PC-9 (cell line): ENCODE measurements around the gene CENPX.

Experiments
- EZH2 ChIP-seq: fragments of 200-600 bp; sonication (generic); IDR thresholded peaks from 2 replicates; pipeline ENCODE4 v1.8.0; 2017; ENCODE audit warnings: antibody characterized with exemption, low read depth
- TF ChIP-seq, protein P1 (sequence below): fragments of 200-600 bp; sonication (generic); conservative IDR thresholded peaks from 2 replicates; pipeline ENCODE4 v1.6.1; 2017; ENCODE audit warnings: mixed run types, antibody characterized with exemption, mild to moderate bottlenecking, moderate library complexity

DNA sequence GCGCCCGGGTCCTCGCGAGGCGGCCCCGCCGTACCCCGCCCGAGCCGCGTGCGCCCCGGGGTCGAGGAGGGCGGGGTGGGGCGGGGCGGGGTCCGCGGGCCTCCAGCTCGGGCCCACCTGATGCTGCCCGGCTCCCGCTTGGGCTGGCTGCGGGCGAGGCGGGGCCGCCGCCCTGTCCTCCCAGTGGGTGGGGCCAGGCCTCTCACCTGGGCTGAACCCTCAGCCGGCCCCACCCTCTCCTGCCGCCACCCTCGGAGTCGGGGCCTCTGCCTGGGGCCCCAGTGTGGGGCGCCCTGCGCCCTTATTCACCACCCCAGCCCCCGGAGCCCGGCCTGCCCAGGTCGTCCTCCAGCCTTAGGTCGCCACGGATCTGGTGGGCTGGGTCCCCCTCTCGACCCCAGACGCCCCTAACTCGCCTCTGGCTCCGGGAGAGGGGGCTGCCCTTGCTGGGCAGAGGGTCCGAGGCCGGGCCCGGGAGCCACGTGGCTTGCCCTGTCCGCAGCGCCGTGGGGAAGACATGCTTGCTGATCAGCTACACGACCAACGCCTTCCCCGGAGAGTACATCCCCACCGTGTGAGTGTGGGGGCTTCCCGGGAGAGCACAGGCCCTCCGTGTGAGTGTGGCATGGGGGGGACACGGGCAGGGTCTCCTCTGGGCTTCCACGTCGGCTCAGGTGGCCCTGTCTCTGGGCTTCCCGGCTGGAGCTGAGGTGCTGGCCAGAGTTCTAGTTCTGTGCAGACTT, 9.4 kb upstream of the CENPX start:
- TF ChIP-seq, protein P1, sequence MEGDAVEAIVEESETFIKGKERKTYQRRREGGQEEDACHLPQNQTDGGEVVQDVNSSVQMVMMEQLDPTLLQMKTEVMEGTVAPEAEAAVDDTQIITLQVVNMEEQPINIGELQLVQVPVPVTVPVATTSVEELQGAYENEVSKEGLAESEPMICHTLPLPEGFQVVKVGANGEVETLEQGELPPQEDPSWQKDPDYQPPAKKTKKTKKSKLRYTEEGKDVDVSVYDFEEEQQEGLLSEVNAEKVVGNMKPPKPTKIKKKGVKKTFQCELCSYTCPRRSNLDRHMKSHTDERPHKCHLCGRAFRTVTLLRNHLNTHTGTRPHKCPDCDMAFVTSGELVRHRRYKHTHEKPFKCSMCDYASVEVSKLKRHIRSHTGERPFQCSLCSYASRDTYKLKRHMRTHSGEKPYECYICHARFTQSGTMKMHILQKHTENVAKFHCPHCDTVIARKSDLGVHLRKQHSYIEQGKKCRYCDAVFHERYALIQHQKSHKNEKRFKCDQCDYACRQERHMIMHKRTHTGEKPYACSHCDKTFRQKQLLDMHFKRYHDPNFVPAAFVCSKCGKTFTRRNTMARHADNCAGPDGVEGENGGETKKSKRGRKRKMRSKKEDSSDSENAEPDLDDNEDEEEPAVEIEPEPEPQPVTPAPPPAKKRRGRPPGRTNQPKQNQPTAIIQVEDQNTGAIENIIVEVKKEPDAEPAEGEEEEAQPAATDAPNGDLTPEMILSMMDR = no peak
- TF ChIP-seq EZH2 = no peak
